ENCODE data around the gene EN1. TPM values are rescaled to one million over a fixed set of nuclear protein-coding genes. Genes with fewer than 3 reads are reported as not detected.
A peak's percentile ranks its signal among the peaks of the same experiment; 100 is the strongest.

Gene EN1
- total RNA-seq = not detected

GRCh38 chr2:118846953-118847761, at the start of gene EN1:
Gene EN1, minus strand, starts transcription at chr2:118847648. Its CDS starts 481 bp downstream, at chr2:118847167.
- no peaks in the 10 kb centered on the region for H3K9me3 Mint-ChIP-seq
- ATAC-seq (no peak), DNase-seq (no peak)
- H3K4me3 Mint-ChIP-seq = peak within 1 kb of the TSS; percentile 43
- no peaks in the 10 kb centered on the region for H3K36me3 Mint-ChIP-seq (ENCODE audit: insufficient read depth)
- H3K27me3 Mint-ChIP-seq (ENCODE audit: low read depth) = peaks cover 75% of the 10 kb centered on the region
- peaks cover 28% of the 10 kb centered on the region for H3K4me1 Mint-ChIP-seq (ENCODE audit: low read depth)

DNA sequence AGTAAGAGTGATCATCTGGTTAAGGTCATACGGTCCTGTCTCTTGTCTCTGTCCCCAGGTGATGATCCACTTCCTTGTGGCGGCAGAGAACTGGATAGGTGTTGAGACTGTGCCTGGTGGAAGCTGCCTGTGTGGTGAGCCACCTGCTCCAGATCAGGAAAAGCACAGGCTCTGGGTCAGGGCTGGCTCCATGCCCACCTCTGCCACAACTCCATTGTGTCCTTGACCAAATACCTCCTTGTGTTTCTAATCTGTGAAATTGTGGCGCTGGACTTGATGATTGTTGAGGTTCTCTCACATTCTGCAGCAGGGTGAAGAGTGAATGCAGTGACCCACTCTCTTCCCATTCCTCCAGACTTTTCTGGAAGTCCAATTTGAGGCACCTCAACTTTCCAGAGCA, 45.7 kb upstream of the EN1 start:
- DNase-seq (no peak), ATAC-seq (no peak)
- Mint-ChIP-seq H3K36me3 (ENCODE audit: insufficient read depth) (no peaks in the 10 kb centered on the region), H3K4me3 (no peak overlapping the region), H3K4me1 (ENCODE audit: low read depth) (no peaks in the 10 kb centered on the region), H3K27me3 (ENCODE audit: low read depth) (no peaks in the 10 kb centered on the region), H3K9me3 (peaks cover 15% of the 10 kb centered on the region)

GRCh38 chr2:118889995-118890394, 42.5 kb upstream of the EN1 start:
- ATAC-seq = no peak
- Mint-ChIP-seq H3K4me1 (ENCODE audit: low read depth) (no peaks in the 10 kb centered on the region), H3K27me3 (ENCODE audit: low read depth) (no peaks in the 10 kb centered on the region), H3K9me3 (peaks cover 15% of the 10 kb centered on the region), H3K4me3 (no peak overlapping the region), H3K36me3 (ENCODE audit: insufficient read depth) (no peaks in the 10 kb centered on the region)
- no peak for DNase-seq

DNA sequence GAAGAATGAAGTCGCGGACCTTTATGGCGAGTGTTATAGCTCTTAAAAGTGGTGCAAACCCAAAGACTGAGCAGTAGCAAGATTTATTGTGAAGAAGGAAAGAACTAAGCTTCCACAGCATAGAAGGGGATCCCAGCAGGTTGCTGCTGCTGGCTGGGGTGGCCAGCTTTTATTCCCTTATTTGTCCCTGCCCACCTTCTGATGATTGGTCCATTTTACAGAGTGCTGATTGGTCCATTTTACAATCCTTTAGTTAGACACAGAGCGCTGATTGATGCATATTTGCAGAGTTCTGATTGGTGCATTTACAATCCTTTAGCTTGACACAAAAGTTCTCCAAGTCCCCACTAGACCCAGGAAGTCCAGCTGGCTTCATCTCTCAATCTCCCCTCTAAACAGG, 36.3 kb upstream of the EN1 start:
- no peak for ATAC-seq
- no peaks in the 10 kb centered on the region for H3K36me3 Mint-ChIP-seq (ENCODE audit: insufficient read depth)
- no peaks in the 10 kb centered on the region for H3K9me3 Mint-ChIP-seq
- DNase-seq = no peak
- peaks cover 19% of the 10 kb centered on the region for H3K4me1 Mint-ChIP-seq (ENCODE audit: low read depth)
- no peak overlapping the region for H3K4me3 Mint-ChIP-seq
- peaks cover 7% of the 10 kb centered on the region for H3K27me3 Mint-ChIP-seq (ENCODE audit: low read depth)

GRCh38 chr2:118882693-118883336, 35.4 kb upstream of the EN1 start:
- peaks cover 19% of the 10 kb centered on the region for H3K4me1 Mint-ChIP-seq (ENCODE audit: low read depth)
- peaks cover 14% of the 10 kb centered on the region for H3K27me3 Mint-ChIP-seq (ENCODE audit: low read depth)
- H3K4me3 Mint-ChIP-seq = peak overlapping the region; percentile 86
- H3K9me3 Mint-ChIP-seq = no peaks in the 10 kb centered on the region
- no peaks in the 10 kb centered on the region for H3K36me3 Mint-ChIP-seq (ENCODE audit: insufficient read depth)
- DNase-seq (peak; percentile 42), ATAC-seq (peak; percentile 74 to 81)

DNA sequence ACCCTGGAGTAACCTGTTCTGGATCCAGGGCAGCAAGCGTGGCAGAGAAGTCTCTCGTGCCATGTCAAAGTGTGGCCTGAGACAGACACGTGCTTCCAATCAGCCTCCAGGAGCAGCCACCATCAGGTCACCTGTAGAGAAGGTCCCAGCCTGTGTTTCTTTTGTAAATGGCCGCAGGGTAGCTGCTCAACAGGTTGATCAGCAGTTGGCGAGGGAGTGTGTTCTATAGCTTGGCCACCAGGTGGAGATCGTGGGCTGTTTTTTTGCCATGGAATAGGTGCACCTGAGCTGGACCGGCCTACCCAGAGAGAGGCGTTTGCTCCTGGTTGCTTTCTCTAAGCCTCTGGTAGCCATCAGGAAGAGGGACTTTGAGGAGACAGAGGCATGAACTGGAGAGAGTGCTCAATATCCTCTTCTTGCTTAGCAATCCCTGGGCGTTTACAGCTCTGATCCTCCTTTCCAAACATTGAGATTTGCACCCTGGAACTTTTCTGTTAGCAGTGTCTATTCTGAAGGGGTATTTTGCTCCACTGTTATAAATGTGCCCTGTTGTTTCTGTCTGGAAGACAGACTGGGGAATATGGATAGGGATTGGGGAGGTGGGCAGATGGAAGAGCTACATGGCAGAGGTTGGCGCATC, 34.2 kb upstream of the EN1 start:
- Mint-ChIP-seq H3K36me3 (ENCODE audit: insufficient read depth) (no peaks in the 10 kb centered on the region), H3K4me1 (ENCODE audit: low read depth) (peaks cover 19% of the 10 kb centered on the region), H3K9me3 (no peaks in the 10 kb centered on the region), H3K4me3 (no peak overlapping the region), H3K27me3 (ENCODE audit: low read depth) (peaks cover 23% of the 10 kb centered on the region)
- ATAC-seq = peak; percentile 74 to 89
- DNase-seq = peak; percentile 53

DNA sequence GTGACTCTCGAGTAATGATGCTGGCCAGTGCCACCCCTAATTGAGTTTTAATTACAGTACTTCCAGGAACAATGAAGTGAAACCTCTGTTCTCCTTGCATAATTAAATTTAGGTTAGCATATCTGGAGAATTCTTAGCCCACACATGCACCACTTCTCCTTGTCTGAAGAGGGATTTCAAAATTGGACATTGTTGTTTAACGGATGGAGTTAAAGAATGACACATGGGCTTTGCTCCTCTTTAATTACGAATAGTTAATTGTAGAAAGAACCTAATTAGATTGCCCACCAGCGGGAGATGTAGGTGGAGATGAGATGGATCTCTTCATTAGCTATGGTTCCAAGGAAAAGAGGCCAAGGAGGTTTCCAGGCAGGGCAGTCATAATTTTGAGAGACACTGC, 33.1 kb upstream of the EN1 start:
- H3K4me3 Mint-ChIP-seq = no peak overlapping the region
- peaks cover 19% of the 10 kb centered on the region for H3K4me1 Mint-ChIP-seq (ENCODE audit: low read depth)
- no peaks in the 10 kb centered on the region for H3K9me3 Mint-ChIP-seq
- no peaks in the 10 kb centered on the region for H3K36me3 Mint-ChIP-seq (ENCODE audit: insufficient read depth)
- peaks cover 34% of the 10 kb centered on the region for H3K27me3 Mint-ChIP-seq (ENCODE audit: low read depth)
- no peak for ATAC-seq
- no peak for DNase-seq

DNA sequence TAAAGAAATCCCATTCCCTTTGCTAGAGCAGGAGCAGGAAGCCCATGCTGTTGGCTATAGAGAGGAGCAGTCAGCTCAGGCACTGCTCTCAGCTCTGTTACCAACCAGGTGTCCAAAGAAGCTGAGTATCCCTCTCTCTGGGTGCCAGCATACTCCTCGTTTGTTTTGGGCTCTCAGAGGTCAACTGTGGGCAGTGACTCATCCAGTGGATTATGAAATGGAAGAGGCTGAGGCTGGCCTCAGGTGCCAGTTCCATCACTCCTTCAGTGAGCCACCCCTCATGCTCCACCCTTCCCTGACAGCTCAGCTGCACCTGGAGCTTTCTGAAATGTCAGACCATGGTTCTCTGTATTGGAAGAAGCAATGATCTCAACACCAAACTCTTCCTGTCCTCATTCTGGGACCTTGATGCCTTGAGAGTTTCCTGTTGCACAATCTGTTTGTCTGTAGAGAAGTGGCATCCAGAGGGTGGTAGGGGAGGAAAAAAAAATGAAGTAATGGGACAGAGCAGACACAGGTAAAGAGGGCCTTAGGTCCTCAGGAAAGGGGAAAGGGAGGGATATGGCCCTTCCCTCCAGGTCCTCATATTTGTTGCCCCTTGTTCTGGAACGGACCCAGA, 31.2 kb upstream of the EN1 start:
- Mint-ChIP-seq H3K4me3 (no peak overlapping the region), H3K9me3 (no peaks in the 10 kb centered on the region), H3K4me1 (ENCODE audit: low read depth) (peaks cover 19% of the 10 kb centered on the region), H3K27me3 (ENCODE audit: low read depth) (peaks cover 43% of the 10 kb centered on the region), H3K36me3 (ENCODE audit: insufficient read depth) (no peaks in the 10 kb centered on the region)
- ATAC-seq (no peak), DNase-seq (no peak)

DNA sequence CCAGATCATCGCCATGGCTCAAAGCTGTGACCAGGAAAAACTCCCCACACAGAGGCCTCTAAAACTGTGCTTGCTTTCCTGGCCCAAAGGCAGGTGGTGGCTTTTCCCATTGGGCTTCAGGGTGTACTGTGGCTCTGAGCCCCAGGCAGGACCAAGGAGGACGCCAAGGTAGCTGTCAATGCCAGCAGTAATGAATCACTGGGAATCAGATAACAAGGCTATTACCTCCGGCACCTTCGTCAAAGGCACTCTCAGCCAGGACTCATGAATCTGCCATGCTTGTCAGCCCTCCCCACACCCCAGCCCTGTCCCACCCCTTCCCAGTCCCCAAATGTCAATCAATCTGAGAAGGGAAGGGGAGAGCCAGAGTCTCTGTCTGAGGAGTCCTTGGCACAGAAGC, 27.9 kb upstream of the EN1 start:
- H3K4me1 Mint-ChIP-seq (ENCODE audit: low read depth) = no peaks in the 10 kb centered on the region
- H3K4me3 Mint-ChIP-seq = no peak overlapping the region
- H3K36me3 Mint-ChIP-seq (ENCODE audit: insufficient read depth) = no peaks in the 10 kb centered on the region
- DNase-seq (no peak), ATAC-seq (no peak)
- H3K9me3 Mint-ChIP-seq = no peaks in the 10 kb centered on the region
- peaks cover 54% of the 10 kb centered on the region for H3K27me3 Mint-ChIP-seq (ENCODE audit: low read depth)

DNA sequence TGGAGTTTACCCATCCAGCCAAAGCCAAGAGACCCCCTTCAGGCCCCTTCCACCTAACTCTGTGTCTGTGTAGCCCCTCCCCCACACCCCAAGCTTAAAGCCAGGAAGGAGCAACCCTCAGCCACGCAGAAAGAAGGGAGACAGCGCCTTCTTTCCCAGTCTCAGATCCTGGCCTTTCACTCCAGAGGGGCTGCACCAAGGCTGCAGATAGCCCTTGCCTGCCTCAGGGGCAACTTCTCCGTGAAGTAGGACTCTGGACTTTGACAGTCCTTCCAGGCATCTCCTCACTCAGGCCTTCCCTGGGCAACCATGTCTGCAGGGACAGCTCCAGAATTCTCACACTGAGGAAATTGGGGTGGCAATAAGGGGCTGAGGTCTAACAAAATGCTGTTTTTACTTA, 26.9 kb upstream of the EN1 start:
- Mint-ChIP-seq H3K9me3 (no peaks in the 10 kb centered on the region), H3K36me3 (ENCODE audit: insufficient read depth) (no peaks in the 10 kb centered on the region), H3K4me3 (no peak overlapping the region), H3K27me3 (ENCODE audit: low read depth) (peaks cover 52% of the 10 kb centered on the region), H3K4me1 (ENCODE audit: low read depth) (no peaks in the 10 kb centered on the region)
- DNase-seq (no peak), ATAC-seq (no peak)

GRCh38 chr2:118865106-118865505, 17.7 kb upstream of the EN1 start:
- Mint-ChIP-seq H3K36me3 (ENCODE audit: insufficient read depth) (no peaks in the 10 kb centered on the region), H3K4me3 (no peak overlapping the region), H3K4me1 (ENCODE audit: low read depth) (no peaks in the 10 kb centered on the region), H3K9me3 (no peaks in the 10 kb centered on the region), H3K27me3 (ENCODE audit: low read depth) (peaks cover 40% of the 10 kb centered on the region)
- DNase-seq = no peak
- ATAC-seq = peak; percentile 61 to 73

DNA sequence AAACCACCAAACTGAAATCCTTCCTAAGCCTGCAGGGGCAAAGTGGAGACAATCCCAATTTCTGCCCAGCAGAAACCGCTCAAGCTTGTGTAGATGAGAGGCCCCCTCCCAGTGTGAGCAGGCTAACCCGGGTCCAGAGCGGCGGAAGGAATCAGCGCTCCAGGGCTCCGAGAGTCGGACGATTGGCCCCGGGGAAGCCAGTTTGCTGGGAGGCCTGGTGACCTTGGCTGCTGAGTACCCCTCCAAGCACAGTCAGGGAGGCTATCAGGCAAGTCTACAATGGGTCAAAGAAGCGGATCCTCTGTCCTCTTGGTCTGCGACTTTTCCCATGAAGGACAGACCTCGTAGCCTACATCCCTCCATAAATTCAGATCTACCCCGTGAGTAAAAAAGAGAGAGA, 16.8 kb upstream of the EN1 start:
- Mint-ChIP-seq H3K36me3 (ENCODE audit: insufficient read depth) (no peaks in the 10 kb centered on the region), H3K4me3 (no peak overlapping the region), H3K9me3 (no peaks in the 10 kb centered on the region), H3K4me1 (ENCODE audit: low read depth) (no peaks in the 10 kb centered on the region), H3K27me3 (ENCODE audit: low read depth) (peaks cover 48% of the 10 kb centered on the region)
- DNase-seq (no peak), ATAC-seq (no peak)

- Mint-ChIP-seq H3K4me3 (no peak overlapping the region), H3K36me3 (ENCODE audit: insufficient read depth) (no peaks in the 10 kb centered on the region), H3K9me3 (no peaks in the 10 kb centered on the region), H3K4me1 (ENCODE audit: low read depth) (peaks cover 3% of the 10 kb centered on the region), H3K27me3 (ENCODE audit: low read depth) (peaks cover 64% of the 10 kb centered on the region)
- no peak for ATAC-seq
- DNase-seq = no peak
Measured at GRCh38 chr2:118861731-118862130, 14.3 kb upstream of the EN1 start.

DNA sequence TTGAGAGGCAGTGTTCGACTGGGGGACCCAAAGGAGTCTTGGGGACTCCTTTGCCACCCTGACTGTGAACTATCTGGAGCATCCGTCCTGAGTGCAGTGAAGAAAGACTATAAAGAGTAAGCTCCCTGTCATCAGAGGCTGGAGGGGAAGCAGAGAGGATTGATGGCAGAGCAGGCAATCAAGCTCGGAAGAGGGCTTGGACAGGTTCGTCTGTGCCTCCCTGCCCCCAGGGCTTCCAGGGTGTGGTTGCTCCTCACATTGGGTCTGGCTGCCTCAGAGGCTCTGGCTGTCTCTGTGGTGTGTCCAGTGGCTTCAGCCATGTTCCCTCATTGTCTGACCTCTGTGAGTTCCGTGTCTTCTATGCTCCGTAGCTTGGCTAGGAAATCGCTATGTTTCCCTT, 13.8 kb upstream of the EN1 start:
- DNase-seq = no peak
- H3K9me3 Mint-ChIP-seq = no peaks in the 10 kb centered on the region
- ATAC-seq = no peak
- peaks cover 69% of the 10 kb centered on the region for H3K27me3 Mint-ChIP-seq (ENCODE audit: low read depth)
- H3K36me3 Mint-ChIP-seq (ENCODE audit: insufficient read depth) = no peaks in the 10 kb centered on the region
- H3K4me3 Mint-ChIP-seq = no peak overlapping the region
- peaks cover 8% of the 10 kb centered on the region for H3K4me1 Mint-ChIP-seq (ENCODE audit: low read depth)
